ENCODE results near the gene MAPRE2. TPM values are rescaled to one million over a fixed set of nuclear protein-coding genes. Genes with fewer than 3 reads are reported as not detected.
A peak's percentile ranks its signal among the peaks of the same experiment; 100 is the strongest.

Gene MAPRE2
- total RNA-seq, 2 experiments from 2014 or later, result 70.7 to 72.7 TPM

- DNase-seq (no peak), ATAC-seq (peak; percentile 49)
- Mint-ChIP-seq H3K4me3 (no peak overlapping the region), H3K27me3 (no peaks in the 10 kb centered on the region), H3K36me3 (ENCODE audit: low read depth) (peaks cover 22% of the 10 kb centered on the region), H3K9me3 (no peaks in the 10 kb centered on the region), H3K27ac (no peak overlapping the region), H3K4me1 (ENCODE audit: low read depth) (peaks cover 58% of the 10 kb centered on the region)
- TF ChIP-seq CTCF (IDR thresholded peaks at IDR 0.05), result no peak
- intact Hi-C loops (cut with micrococcal nuclease), result no loop called here
- POLR2A ChIA-PET, result no interaction called here
- CTCF ChIA-PET, result no interaction called here
These were observed 76.2 kb downstream of the MAPRE2 start for GRCh38 chr18:35117372-35117771.

GRCh38 chr18:35117951-35118411, 76.8 kb downstream of the MAPRE2 start:
- Mint-ChIP-seq H3K27me3 (no peaks in the 10 kb centered on the region), H3K4me1 (ENCODE audit: low read depth) (peaks cover 62% of the 10 kb centered on the region), H3K9me3 (no peaks in the 10 kb centered on the region), H3K4me3 (no peak overlapping the region), H3K36me3 (ENCODE audit: low read depth) (peaks cover 22% of the 10 kb centered on the region), H3K27ac (no peak overlapping the region)
- ChIA-PET POLR2A (no interaction called here), CTCF (no interaction called here)
- DNase-seq (no peak), ATAC-seq (no peak)
- TF ChIP-seq CTCF (IDR thresholded peaks at IDR 0.05), result no peak
- intact Hi-C loops (cut with micrococcal nuclease), result no loop called here

- no peak for ATAC-seq
- Mint-ChIP-seq H3K36me3 (ENCODE audit: low read depth) (peaks cover 27% of the 10 kb centered on the region), H3K27ac (peak overlapping the region; percentile 22), H3K4me3 (no peak overlapping the region), H3K27me3 (no peaks in the 10 kb centered on the region), H3K4me1 (ENCODE audit: low read depth) (peaks cover 68% of the 10 kb centered on the region), H3K9me3 (peaks cover 2% of the 10 kb centered on the region)
- intact Hi-C loops (cut with micrococcal nuclease), result no loop called here
- DNase-seq, result no peak
- TF ChIP-seq CTCF (IDR thresholded peaks at IDR 0.05), result no peak
- POLR2A ChIA-PET, result interaction anchor here (0.6 kb wide), 1 partner anchor 128 kb away, joined by 3 read pairs; no protein-coding TSS in a partner anchor
- CTCF ChIA-PET, result interaction anchor here (0.6 kb wide), 1 partner anchor 112 kb away, joined by 3 read pairs; no protein-coding TSS in a partner anchor
These were observed 77.4 kb downstream of the MAPRE2 start for GRCh38 chr18:35118641-35119040.

- ChIA-PET POLR2A (interaction anchor here (0.6 kb wide), 1 partner anchor 264 kb away, joined by 3 read pairs; no protein-coding TSS in a partner anchor), CTCF (interaction anchor here (1.0 to 4.1 kb wide), 3 partner anchors 14 to 115 kb away, joined by 3 to 20 read pairs (median 7); no protein-coding TSS in a partner anchor)
- H3K27ac Mint-ChIP-seq, result no peak overlapping the region
- H3K4me1 Mint-ChIP-seq (ENCODE audit: low read depth), result peaks cover 59% of the 10 kb centered on the region
- TF ChIP-seq CTCF (IDR thresholded peaks at IDR 0.05), result no peak
- H3K36me3 Mint-ChIP-seq (ENCODE audit: low read depth), result peaks cover 28% of the 10 kb centered on the region
- no peaks in the 10 kb centered on the region for H3K27me3 Mint-ChIP-seq
- intact Hi-C loops (cut with micrococcal nuclease), result no loop called here
- ATAC-seq, result no peak
- peaks cover 9% of the 10 kb centered on the region for H3K9me3 Mint-ChIP-seq
- no peak overlapping the region for H3K4me3 Mint-ChIP-seq
- DNase-seq, result no peak
These were observed 79.8 kb downstream of the MAPRE2 start for GRCh38 chr18:35121038-35121437.

GRCh38 chr18:35121531-35121930, 80.3 kb downstream of the MAPRE2 start:
- H3K27me3 Mint-ChIP-seq, result no peaks in the 10 kb centered on the region
- POLR2A ChIA-PET, result interaction anchor here (0.6 kb wide), 1 partner anchor 40 kb away, joined by 3 read pairs; no protein-coding TSS in a partner anchor
- CTCF ChIA-PET, result interaction anchor here (1.0 to 4.1 kb wide), 6 partner anchors 13 to 256 kb away, joined by 3 to 20 read pairs (median 4); no protein-coding TSS in a partner anchor
- peaks cover 25% of the 10 kb centered on the region for H3K36me3 Mint-ChIP-seq (ENCODE audit: low read depth)
- H3K4me3 Mint-ChIP-seq, result no peak overlapping the region
- ATAC-seq, result no peak
- TF ChIP-seq CTCF (IDR thresholded peaks at IDR 0.05), result no peak
- H3K27ac Mint-ChIP-seq, result peak overlapping the region; percentile 24
- no peak for DNase-seq
- peaks cover 9% of the 10 kb centered on the region for H3K9me3 Mint-ChIP-seq
- peaks cover 55% of the 10 kb centered on the region for H3K4me1 Mint-ChIP-seq (ENCODE audit: low read depth)
- intact Hi-C loops (cut with micrococcal nuclease), result no loop called here

Measured in activated CD8-positive, alpha-beta T cell treated with anti-CD3 and anti-CD28 coated beads for 36 hours (primary cell).